Measurements from ENCODE around the gene RXRA.

GRCh38 chr9:134419684-134420076 is 93.4 kb downstream of the RXRA start:
- TF ChIP-seq, protein P1, sequence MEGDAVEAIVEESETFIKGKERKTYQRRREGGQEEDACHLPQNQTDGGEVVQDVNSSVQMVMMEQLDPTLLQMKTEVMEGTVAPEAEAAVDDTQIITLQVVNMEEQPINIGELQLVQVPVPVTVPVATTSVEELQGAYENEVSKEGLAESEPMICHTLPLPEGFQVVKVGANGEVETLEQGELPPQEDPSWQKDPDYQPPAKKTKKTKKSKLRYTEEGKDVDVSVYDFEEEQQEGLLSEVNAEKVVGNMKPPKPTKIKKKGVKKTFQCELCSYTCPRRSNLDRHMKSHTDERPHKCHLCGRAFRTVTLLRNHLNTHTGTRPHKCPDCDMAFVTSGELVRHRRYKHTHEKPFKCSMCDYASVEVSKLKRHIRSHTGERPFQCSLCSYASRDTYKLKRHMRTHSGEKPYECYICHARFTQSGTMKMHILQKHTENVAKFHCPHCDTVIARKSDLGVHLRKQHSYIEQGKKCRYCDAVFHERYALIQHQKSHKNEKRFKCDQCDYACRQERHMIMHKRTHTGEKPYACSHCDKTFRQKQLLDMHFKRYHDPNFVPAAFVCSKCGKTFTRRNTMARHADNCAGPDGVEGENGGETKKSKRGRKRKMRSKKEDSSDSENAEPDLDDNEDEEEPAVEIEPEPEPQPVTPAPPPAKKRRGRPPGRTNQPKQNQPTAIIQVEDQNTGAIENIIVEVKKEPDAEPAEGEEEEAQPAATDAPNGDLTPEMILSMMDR (IDR thresholded peaks at IDR 0.05), result peak in 4 of 6 experiments; percentile 17 to 42 (median 26)
- no peak for TF ChIP-seq POLR2A (IDR thresholded peaks at IDR 0.05)
- no peak for TF ChIP-seq POLR2AphosphoS5 (IDR thresholded peaks at IDR 0.05)

Data from upper lobe of left lung (tissue), 4 donors.